Measurements from ENCODE around the gene PHETA1. TPM values are rescaled to one million over a fixed set of nuclear protein-coding genes. Genes with fewer than 3 reads are reported as not detected.
A peak's percentile ranks its signal among the peaks of the same experiment; 100 is the strongest.
"Not testable (repeated sequence)": the region's sequence is repeated elsewhere in the genome, so short reads cannot be mapped to it uniquely, and the experiment has no call there.

The PHETA1 gene
- total and polyA plus RNA-seq, 10 of the 15 experiments (the other 5 are each of a cell fraction or from before 2014, with no cell fraction given) = 0.02 to 1.3 (median 0.51) TPM; not detected in 1

DNA sequence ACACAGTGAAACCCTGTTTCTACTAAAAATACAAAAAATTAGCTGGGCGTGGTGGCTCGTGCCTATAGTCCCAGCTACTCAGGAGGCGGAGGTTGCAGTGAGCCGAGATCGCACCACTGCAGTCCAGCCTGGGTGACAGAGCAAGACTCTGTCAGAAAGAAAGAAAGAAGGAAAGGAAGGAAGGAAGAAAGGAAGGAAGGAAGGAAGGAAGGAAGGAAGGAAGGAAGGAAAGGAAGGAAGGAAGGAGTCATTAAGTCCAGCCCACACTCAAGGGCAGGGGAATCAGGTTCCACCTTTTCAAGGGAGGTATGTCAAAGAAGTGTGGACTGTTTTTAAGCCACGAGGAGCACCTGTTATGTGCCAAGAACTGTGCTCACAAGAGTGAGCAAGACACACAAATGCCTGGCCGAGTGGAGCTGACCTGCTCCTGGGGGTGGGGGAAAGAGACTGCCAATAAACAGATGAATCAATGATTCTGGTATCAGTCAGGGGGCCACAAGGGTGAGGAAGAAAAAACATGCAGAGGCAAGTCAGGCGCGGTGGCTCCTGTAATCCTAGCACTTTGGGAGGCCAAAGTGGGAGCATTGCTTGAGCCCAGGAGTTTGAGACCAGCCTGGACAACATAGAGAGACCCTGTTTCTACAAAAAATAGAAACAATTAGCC, 31.0 kb upstream of the PHETA1 start:
- BruUV-seq (replicated peaks); H3K79me2 ChIP-seq (ENCODE audit: control insufficient read depth, insufficient read depth, low read length); H3K9me3 ChIP-seq (replicated peaks; ENCODE audit: control insufficient read depth, insufficient read depth, low read length); DNase-seq (ENCODE audit: low read depth, low spot score); H4K20me1 ChIP-seq (ENCODE audit: control insufficient read depth, insufficient read depth); H2AFZ ChIP-seq (ENCODE audit: control insufficient read depth, low read depth, low read length); H3K27me3 ChIP-seq (replicated peaks in 1 of 2; ENCODE audit: control insufficient read depth in 2 of 2, insufficient read depth in 2 of 2, low read length in 1 of 2); H3K4me3 ChIP-seq; ATAC-seq; H3K9ac ChIP-seq (ENCODE audit: control insufficient read depth, insufficient read depth, low read length); H3K36me3 ChIP-seq (ENCODE audit: control insufficient read depth in 2 of 2, insufficient read depth in 2 of 2, low read length in 1 of 2); FAIRE-seq; H3K4me2 ChIP-seq (ENCODE audit: control insufficient read depth, insufficient read depth): not testable (repeated sequence)
- intact Hi-C loops (cut with micrococcal nuclease; ENCODE audit: unreplicated experiment) (loop anchor here (1.0 to 10.0 kb wide), 3 partner anchors 44 to 385 kb away; partner anchors contain the start of genes ACAD10 and BRAP), in situ Hi-C loops (cut with MboI) (loop anchor here (5.0 kb wide), 2 partner anchors 47 to 132 kb away; no protein-coding TSS in a partner anchor)
- TF ChIP-seq DPF2 (IDR thresholded peaks at IDR 0.05) (0 out of 2 replicates have a peak, but pooled peaks have one; percentile 4), IKZF1 (conservative IDR thresholded peaks at IDR 0.05) (peak; percentile 37; the same call in 1 of the 2 replicates), HDGF (IDR thresholded peaks at IDR 0.05) (peak; percentile 83; the same call in 1 of the 2 replicates), PKNOX1 (IDR thresholded peaks at IDR 0.05) (peak; percentile 22; the same call in 1 of the 2 replicates), ETV6 (conservative IDR thresholded peaks at IDR 0.05 in 1 of 2, IDR thresholded peaks at IDR 0.05 in 1 of 2; ENCODE audit: borderline replicate concordance in 1 of 2, low read depth in 1 of 2) (peak in 1 of 2 experiments; percentile 96; a peak in 2 of 4 replicates), KLF5 (IDR thresholded peaks at IDR 0.05; ENCODE audit: partially characterized antibody) (peak; percentile 23)
- WGBS (ENCODE audit: insufficient coverage, insufficient replicate concordance, low lambda C conversion rate, missing lambda C conversion rate) = 55% methylated on average over 9 of the region's 9 CpGs
- SMC1A ChIA-PET (ENCODE audit: uncharacterized antibody, unreplicated experiment) = interaction anchor here (1.8 to 22.6 kb wide), 5 partner anchors 35 to 129 kb away, joined by 4 to 605 read pairs (median 64); no protein-coding TSS in a partner anchor
- POLR2A ChIA-PET = interaction anchor here (0.6 to 1.7 kb wide), 5 partner anchors 8 to 734 kb away, joined by 3 to 10 read pairs (median 3); no protein-coding TSS in a partner anchor
- Histone ChIP-seq H3K27ac (ENCODE audit: control insufficient read depth, insufficient read depth) (peak overlapping the region; percentile 45; the same call in 1 of the 2 replicates), H3K4me1 (ENCODE audit: control insufficient read depth, insufficient read depth, low read length) (peaks cover 59% of the 10 kb centered on the region)
- RAD21 ChIA-PET (ENCODE audit: unreplicated experiment) = interaction anchor here (2.5 to 19.6 kb wide), 3 partner anchors 12 to 44 kb away, joined by 14 to 804 read pairs (median 22); no protein-coding TSS in a partner anchor
- CTCF ChIA-PET = interaction anchor here (4.3 to 27.0 kb wide), 4 partner anchors 8 to 129 kb away, joined by 18 to 1117 read pairs (median 74); no protein-coding TSS in a partner anchor

Data from GM12878 (cell line).